GM21381 (cell line): ENCODE results near the gene GIMAP8.
"Not testable (repeated sequence)": the region's sequence is repeated elsewhere in the genome, so short reads cannot be mapped to it uniquely, and the experiment has no call there.

Experiments used
- ATAC-seq: cut with Tn5 transposase; IDR thresholded peaks from one replicate; pipeline ENCODE4 v1.9.1; 2021; ENCODE audit warnings: mild to moderate bottlenecking, moderate library complexity; ENCODE audit not compliant: unreplicated experiment

GIMAP8 gene

DNA sequence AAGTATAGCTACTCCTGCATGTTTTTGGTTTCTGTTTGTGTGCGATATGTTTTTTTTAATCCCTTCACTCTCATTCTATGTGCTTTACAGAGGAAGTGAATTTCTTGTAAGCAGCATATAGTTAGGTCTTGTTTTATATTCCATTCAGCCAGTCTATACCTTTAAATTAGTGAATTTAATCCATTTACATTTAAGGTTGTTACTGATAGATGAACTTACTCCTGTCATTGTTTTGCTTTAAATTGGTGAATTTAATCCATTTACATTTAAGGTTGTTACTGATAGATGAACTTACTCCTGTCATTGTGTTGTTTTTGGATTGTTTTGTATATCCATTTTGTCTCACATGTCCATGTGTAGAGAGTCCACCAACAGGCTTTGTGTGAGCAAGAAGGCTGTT is 11.1 kb downstream of the GIMAP8 start:
- ATAC-seq, result no peak

DNA sequence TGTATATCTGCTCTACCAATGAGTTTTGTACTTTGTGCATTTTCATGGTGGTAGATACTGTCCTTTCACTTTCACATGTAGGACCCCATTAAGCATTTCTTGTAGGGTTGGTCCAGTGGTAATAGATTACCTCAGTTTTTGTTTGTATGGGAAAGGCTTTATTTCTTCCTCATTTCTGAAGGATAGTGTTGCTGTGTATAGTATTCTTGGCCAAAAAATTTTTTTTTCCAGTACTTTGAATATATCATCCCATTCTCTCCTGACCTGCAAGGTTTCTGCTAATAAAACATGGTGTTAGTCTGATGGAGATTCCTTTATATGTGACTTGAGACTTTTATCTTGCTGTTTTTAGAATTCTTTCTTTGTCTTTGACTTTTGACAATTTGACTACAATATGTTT is 12.0 kb downstream of the GIMAP8 start:
- no peak for ATAC-seq

DNA sequence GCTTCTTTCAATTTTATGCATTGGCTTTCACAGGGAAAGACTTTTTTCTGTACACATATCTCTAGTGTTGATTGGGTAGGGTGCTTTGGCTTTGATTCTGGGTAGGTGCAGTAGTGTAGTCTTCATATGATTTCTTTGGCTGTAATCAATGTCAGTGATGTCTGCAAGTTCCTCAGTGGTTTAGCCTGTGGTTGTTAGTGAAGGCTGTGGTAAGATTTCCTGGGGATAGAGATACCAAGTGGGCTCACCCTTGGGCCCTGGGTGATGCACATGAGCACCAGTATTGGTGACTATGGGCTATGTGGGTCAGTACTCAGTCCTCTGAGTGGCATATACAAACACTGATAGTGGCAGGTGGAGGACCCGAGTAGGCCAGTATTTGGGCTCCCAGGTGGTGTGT is 13.0 kb downstream of the GIMAP8 start:
- ATAC-seq, result no peak

DNA sequence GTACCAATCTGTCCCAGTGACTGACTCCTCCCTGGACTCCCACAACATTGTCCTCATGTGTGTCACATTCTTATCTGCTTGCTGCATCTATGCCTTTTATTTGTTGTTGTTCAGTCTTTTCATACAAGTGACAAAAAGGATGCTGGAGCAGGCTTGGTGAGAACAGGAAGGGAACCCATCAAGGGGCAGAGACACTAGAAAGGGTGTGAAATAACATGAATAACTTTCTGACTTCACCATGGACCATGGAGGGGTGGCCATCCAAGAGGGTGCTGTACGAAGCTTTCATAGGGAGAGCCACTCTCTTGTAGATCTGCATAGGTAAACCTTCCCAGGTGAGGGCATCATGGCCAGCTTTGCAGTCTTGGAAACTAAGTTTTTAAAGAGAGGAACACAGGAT is 14.5 kb downstream of the GIMAP8 start:
- ATAC-seq, result no peak

DNA sequence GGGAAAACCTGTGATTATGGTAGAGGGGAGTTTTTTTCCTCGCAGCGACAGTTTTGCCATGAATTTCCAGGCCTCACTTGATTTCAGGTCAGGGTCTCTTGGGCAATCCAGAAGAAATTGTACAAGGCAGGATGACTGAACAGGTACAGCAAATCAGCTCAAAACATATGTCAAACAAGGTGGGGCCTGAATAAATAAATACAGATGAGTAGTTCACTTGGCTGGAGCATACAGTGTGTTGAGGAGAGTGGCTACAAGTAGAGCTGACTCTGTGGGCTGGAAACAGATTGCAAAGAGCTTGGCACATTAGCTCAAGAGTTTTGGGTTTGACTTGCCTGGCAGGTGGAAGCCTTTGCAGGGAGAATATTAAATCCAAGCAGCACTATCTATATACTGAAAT is 15.0 kb downstream of the GIMAP8 start:
- ATAC-seq, result no peak

DNA sequence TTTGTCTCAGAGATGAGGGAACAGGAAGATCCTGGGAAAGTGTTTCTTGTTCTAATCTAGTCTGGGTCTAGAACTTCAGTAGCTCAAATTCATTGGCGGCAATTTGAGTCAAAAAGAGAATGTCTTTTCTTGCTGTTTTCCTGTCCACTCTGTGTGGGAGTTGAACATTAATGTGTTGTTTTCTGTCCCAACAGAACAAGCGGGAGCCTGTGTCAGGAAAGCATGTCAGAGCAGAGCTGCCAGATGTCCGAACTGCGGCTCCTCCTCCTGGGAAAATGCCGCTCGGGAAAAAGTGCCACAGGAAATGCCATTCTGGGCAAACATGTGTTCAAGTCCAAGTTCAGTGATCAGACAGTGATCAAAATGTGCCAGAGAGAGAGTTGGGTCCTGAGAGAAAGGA is 16.0 kb downstream of the GIMAP8 start:
- no peak for ATAC-seq

DNA sequence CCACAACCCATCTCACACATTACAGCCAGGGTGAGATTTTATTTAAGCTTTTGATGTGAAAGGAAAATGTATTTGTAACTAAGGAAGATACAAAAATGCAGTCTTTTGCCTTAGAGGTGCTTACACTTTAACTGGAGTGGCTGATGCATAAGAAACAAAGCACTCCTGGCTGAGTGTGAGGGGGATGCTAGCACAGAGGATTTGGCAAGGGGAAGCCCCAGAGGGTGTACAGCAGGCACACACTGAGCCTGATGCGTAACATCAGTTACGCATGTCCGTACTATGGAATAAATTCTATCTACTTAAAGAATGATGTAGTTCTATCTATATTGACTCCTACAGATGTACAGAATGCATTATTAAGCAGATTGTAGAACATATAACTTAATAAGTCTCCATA is 17.8 kb downstream of the GIMAP8 start:
- no peak for ATAC-seq

DNA sequence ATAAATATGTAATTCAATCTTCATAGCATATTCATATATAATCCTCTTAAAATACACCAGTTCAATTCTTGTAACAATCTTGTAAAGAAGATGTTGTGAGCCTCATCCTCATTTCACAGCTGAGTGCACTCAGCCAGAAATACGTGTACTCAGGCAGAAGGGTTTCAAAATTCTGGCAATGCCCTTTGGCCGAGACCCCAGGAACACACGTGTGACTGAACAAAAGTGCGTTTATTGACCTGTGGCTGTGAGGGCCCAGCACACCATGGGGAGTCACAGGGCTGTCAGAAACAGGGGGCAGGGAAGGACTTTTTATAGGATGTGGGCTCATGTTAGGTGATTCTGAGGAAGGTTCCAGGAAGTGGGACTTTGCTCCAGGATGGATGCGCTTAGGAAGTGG is 21.5 kb downstream of the GIMAP8 start:
- ATAC-seq, result no peak

DNA sequence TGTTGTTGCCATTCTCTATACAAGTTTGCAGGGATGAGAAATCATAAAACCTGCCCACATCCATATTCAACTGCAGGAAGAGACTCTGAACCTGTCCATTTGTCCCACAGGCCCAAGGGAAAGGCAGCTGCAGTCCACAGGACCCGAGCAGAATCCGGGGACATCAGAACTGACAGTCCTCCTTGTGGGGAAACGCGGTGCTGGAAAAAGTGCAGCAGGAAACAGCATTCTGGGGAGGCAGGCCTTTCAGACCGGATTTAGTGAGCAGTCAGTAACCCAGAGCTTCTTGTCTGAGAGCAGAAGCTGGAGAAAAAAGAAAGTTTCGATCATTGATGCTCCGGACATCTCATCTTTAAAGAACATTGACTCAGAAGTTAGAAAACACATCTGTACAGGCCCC is 23.5 kb downstream of the GIMAP8 start:
- no peak for ATAC-seq

DNA sequence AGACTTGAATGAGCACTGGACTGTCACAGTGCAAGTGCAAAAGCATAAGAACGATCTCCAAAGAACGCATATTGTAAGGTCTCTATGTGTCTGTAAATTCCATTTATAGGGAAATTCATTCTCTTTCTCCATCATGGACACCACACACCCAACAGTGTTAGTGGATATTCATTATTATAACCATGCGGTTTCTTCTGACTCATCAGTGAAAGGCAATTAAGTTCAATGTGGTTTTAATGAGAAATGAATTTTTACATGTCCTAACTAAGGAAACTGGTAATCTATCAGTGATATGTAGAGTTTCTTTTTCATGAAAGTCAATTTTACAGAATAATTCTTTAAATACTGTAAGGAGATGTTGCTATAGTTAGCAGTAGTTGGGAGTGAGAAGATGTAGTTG is 25.9 kb downstream of the GIMAP8 start:
- ATAC-seq, result no peak

DNA sequence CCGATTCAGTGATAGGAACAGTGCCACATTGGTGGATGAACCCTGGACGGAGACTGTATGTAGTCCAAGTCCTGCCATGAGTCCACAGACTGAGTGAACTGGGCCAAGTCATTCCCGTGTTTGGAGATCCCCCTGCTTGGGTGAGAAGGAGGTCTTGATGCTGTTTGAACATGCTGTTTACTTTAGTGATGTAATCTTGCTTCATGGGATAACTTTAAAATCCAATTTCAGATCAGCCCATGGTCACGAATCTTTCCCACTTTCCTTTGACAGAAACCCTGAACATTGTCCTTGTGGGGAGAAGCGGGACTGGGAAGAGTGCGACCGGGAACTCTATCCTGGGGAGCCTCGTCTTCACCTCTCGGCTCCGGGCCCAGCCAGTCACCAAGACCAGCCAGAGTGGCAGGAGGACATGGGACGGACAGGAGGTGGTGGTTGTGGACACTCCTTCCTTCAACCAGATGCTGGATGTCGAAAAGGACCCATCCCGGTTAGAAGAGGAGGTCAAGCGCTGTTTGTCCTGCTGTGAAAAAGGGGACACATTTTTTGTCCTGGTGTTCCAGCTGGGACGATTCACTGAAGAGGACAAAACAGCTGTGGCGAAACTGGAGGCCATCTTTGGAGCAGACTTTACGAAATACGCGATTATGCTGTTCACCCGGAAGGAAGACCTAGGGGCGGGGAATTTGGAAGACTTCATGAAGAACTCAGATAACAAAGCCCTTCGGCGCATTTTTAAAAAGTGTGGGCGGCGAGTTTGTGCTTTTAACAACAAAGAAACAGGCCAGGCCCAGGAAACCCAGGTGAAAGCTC is 26.6 kb downstream of the GIMAP8 start:
- no peak for ATAC-seq

DNA sequence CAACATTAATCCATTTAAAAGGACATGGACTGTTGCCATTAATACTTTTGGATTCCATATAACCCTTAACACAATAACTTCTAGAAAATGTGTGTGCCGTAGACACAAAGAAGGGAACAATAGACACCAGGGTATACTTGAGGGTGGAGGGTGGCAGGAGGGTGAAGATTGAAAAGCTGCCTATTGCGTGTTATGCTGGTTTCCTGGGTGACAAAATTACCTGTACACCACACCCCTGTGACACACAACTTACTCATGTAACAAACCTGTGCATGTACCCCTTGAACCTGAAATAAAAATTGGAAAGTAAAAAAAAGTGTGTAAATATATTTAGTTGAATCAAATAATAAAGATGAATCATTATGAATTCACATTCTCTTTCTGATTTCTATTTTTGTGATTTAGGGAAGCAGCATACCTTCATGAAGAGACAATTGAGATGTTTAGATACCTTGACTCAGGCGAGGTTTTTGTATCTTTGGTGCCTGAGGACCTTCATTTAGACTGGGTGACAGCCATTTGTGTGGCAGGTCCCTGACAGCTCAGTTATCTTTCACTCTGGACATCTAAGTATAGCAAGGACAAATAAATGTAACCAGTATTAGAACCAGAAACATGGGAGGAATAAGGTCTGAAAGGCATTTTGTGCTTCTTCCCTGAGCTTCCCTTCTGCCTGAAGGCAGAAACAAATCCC is 28.7 kb downstream of the GIMAP8 start:
- no peak for ATAC-seq

DNA sequence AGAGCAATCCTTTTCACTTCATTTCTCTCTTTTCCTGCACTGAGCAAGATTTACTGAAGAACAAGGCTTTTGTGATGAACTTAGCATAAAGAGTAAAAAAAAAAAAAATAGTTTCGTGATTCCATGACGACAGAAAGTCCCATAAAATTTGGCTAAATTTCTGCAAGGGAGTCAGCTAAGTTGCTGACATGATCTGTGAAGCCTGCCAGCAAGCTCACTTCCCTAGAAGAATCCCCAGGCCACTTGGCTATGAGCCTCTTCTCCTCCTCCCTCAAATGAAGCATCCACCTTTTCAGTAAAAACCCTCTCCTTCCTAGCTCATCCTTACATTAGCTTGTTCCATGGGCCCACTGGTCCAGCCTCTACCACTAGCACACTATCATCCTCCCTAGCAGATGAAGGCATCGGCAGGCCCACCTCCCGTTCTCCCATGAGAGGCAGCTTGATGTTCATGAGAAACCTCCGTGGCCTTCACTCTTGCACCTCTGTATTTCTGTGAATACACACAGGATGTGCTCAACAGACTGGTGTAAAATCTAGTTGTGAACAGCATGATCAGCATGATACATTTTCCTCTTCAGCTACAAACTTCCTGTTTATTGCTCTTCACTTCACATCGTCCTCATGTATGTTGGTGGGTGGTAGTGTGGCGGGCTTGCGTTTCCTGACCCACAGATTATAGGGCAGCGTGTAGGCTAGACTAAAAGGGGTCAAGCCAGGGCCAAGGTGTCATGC is 30.9 kb downstream of the GIMAP8 start:
- no peak for ATAC-seq

DNA sequence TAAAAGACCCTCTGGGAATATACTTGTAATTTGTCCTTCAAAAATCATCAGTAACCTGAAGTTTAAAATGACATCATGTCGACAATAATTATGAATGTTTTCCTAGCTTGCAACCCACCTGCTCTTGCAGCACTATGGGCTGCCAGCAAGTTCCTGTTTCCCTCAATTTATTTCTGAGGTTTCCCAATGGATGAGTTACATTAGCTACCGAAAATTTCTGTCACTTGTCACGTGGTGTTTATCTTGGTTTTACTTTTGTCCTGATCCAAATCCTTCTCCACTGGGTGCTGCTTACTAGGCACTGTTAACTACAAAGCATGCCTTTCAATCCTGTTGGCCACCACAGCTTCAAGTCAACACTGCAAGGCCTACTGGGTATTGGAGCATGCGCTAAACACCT is 31.5 kb downstream of the GIMAP8 start:
- no peak for ATAC-seq

DNA sequence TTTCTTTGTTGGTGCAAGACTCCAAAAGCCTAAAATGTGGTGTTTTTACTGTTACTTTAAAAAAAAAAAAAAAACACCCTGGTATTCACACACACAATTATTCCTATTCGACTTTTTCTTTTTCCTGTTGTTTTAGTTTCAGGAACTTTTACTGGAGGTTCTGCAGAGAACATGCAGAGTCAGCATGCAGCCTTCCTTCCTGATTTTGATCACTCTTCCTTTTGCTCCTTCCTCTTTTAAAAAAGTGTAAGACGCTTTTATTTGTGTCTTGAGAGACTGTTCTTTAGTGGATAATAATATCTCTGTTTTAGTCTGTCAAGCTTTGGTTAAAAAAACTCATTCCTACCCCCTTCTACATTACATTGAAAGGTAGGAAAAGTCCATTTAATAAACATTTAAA is 33.1 kb downstream of the GIMAP8 start:
- ATAC-seq, result not testable (repeated sequence)

DNA sequence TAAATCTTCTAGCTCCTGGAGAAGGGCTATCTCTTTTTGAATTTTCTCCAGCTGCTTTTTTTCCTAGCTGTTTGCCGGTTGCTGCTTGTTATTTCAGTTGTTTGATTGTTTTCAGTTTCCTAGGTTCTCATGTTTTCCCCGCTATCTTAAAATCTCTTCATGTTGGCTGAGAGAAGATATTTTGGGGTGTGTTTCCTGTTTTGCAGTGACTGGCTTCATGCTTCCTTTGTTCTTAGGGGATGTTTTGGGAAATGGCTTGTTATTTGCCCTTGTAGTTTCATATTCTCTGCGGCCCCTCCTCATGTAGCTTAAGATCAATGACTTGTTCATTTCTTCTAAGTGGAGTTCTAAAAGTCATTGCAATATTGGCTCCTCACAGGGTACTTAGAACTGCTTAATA is 33.6 kb downstream of the GIMAP8 start:
- not testable (repeated sequence) for ATAC-seq

DNA sequence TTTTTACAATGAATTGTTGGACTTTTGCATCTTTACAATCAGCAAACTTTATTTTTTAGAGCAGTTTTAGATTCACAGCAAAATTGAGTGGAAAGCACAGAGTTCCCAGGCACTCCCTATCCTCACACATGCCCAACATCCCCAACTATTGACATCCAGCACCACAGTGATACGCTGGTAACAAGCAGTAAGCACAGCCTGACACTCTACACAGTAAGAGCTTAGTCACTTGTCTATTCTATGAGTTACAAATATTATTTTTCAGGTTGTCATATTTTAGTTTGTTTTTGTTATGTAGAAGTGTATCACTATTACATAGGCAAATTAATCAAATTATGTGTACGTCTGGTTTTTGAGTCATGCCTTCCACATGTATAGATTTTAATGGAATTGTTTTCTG is 37.2 kb downstream of the GIMAP8 start:
- ATAC-seq, result no peak

DNA sequence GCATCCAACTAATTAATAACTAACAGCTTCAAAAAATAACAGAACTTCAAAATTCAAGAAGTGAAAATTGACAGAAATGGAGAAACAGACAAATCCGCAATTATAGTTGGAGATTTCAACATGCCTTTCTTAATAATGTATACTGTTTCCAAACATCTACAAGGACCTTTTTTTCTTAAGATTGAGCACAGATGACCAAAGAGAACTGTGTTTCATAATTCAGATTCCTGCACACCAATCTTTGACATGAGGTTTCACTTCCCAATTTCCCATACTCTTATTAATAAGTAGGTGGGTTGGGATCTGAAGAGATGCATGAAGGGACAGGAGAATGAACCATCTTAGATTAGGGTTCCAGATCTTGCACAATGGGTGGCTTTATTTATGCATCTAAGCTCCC is 39.4 kb downstream of the GIMAP8 start:
- no peak for ATAC-seq

DNA sequence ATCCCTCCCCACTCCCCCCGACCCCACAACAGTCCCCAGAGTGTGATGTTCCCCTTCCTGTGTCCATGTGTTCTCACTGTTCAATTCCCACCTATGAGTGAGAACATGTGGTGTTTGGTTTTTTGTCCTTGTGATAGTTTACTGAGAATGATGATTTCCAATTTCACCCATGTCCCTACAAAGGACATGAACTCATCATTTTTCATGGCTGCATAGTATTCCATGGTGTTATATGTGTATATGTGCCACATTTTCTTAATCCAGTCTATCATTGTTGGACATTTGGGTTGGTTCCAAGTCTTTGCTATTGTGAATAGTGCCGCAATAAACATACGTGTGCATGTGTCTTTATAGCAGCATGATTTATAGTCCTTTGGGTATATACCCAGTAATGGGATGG is 43.0 kb downstream of the GIMAP8 start:
- ATAC-seq, result not testable (repeated sequence)

DNA sequence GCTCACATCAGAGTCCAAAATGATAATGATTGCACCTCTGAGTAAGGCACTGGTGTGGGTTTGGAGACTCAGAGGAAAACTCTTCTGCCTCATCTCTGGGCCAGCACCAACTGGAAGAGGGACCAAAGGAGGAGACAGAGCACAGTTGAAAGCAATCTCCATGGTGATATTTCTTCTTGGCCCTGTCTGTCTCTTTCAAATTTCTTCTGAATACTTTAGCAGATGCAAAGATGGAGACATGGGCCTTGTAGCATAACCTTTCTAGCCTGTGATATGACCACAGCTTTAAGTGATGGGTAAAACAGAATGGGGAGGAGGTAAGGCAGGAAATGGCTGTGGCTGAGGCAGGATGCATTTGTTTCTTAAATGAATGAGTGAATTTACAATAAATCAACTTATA is 52.1 kb downstream of the GIMAP8 start:
- no peak for ATAC-seq

DNA sequence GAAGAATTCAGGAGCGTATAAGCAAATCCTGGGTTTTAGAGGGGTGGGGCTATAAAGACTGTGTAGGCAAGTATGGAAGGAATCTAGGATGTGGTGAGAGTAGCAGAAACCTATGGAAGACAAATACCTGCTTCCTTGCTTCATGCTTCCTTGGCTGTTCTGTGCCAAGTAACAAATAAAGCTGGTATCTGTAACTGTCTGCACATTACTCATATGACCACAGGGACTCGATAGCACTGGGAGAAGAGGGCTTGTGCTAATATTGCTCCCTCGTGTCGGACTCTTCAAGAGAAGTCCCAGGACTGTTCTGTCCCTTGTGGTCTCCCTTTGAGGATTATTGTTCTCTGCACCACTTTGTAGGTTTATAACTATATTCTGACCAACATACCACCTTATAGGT is 52.7 kb downstream of the GIMAP8 start:
- ATAC-seq, result no peak

DNA sequence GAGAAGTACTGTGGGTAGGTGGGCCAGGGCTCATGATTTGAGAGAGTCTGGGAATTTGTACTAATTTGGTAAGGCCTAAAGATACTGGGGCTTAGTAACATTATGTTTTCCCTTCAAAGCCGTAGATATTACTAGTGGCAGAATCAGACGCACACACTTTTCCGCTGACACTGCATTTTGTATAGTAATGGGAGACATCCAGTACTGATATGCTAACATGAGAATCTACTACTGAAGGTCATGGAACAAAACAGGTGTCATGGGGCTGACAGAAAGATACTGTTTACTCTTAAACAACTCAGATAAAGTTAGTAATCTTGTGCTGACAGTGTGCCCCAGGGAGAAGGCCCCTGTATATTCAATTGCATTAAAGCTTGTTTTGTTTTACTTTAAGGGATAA is 53.2 kb downstream of the GIMAP8 start:
- no peak for ATAC-seq
